Chondrocyte (in vitro differentiated cells): Measurements from ENCODE around the gene STAC2. TPM values are rescaled to one million over a fixed set of nuclear protein-coding genes. Genes with fewer than 3 reads are reported as not detected.

Source experiments
- DNase-seq: peaks from one replicate; pipeline ENCODE4 v3.0.0; 2021; ENCODE audit warnings: mixed read lengths, low spot score
- H3K27ac Mint-ChIP-seq: one replicate; pipeline ENCODE4 v1.8.0; 2021; ENCODE audit warnings: mild to moderate bottlenecking, moderate library complexity, mixed read lengths; ENCODE audit not compliant: unreplicated experiment
- H3K27me3 Mint-ChIP-seq: 2 replicates; pipeline ENCODE4 v1.8.0; 2021; ENCODE audit warnings: low read depth, mixed read lengths
- H3K36me3 Mint-ChIP-seq: 2 replicates; pipeline ENCODE4 v1.8.0; 2021; ENCODE audit warnings: low read depth, mixed read lengths
- H3K4me1 Mint-ChIP-seq: 2 replicates; pipeline ENCODE4 v1.8.0; 2021; ENCODE audit warnings: low read depth, mild to moderate bottlenecking, mixed read lengths
- H3K4me3 Mint-ChIP-seq: one replicate; pipeline ENCODE4 v1.8.0; 2021; ENCODE audit warnings: mild to moderate bottlenecking, moderate library complexity, mixed read lengths; ENCODE audit not compliant: unreplicated experiment
- H3K9me3 Mint-ChIP-seq: 2 replicates; pipeline ENCODE4 v1.8.0; 2021; ENCODE audit warnings: low read depth, mixed read lengths
- total RNA-seq: library from RNA; stranded (reverse); gene quantifications from 3 replicates; pipeline ENCODE4 v1.2.1, GENCODE V29; 2021
- TF ChIP-seq, protein P1 (sequence below): fragments of 200-600 bp; sonication (generic); IDR thresholded peaks from 2 replicates; pipeline ENCODE4 v1.5.0; 2021; ENCODE audit warnings: antibody characterized with exemption, mild to moderate bottlenecking, moderate library complexity

The STAC2 gene
- total RNA-seq, 1 donor from 2014 or later: 0.35 TPM

DNA sequence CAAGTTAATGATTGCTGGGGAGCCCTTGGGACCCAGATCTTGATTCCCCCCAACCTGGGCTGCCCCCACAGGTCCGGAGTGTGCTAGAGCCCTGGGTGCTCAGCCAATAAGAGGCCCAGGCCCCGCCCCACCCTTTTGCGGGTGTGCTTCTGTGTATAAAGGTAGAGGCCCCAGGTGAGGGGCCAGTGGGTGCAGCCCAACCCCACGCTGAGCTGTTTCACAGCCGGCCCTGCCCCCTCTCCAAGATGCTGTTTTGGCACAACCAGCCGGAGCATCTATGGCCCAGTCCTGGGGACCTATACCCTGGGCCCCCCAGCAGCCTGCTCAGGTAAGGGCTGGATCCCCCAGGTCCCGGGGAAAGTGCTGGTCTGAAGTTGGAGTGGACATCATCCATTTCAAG is 11.8 kb upstream of the STAC2 start:
- H3K27ac Mint-ChIP-seq: no peak overlapping the region
- TF ChIP-seq, protein P1, sequence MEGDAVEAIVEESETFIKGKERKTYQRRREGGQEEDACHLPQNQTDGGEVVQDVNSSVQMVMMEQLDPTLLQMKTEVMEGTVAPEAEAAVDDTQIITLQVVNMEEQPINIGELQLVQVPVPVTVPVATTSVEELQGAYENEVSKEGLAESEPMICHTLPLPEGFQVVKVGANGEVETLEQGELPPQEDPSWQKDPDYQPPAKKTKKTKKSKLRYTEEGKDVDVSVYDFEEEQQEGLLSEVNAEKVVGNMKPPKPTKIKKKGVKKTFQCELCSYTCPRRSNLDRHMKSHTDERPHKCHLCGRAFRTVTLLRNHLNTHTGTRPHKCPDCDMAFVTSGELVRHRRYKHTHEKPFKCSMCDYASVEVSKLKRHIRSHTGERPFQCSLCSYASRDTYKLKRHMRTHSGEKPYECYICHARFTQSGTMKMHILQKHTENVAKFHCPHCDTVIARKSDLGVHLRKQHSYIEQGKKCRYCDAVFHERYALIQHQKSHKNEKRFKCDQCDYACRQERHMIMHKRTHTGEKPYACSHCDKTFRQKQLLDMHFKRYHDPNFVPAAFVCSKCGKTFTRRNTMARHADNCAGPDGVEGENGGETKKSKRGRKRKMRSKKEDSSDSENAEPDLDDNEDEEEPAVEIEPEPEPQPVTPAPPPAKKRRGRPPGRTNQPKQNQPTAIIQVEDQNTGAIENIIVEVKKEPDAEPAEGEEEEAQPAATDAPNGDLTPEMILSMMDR: no peak
- H3K36me3 Mint-ChIP-seq: no peaks in the 10 kb centered on the region
- no peak for DNase-seq
- peaks cover 5% of the 10 kb centered on the region for H3K27me3 Mint-ChIP-seq
- no peak overlapping the region for H3K4me3 Mint-ChIP-seq
- H3K9me3 Mint-ChIP-seq: no peaks in the 10 kb centered on the region
- peaks cover 14% of the 10 kb centered on the region for H3K4me1 Mint-ChIP-seq

DNA sequence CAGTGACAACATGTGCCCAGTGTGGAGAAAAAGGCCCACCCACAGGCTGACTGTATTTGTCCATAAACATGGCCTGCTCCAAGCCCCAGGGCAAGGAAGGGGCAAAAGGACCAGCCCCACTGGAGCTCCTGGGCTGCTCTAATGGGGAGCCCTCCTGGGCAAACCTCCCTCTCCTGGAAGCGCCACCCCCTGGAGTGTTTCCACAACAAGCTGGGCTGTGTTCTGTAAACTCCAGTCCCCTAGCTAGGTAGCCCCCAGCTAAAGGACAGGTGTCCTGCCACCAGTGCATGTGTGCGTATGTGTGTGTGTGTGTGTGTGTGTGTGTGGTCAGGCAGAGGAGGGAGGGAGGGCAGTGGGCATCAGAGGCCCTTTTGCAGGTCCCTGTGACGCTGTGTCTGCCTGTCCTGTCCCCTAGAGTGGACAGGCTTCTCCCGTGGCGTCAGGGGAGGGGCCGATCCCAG is 11.3 kb upstream of the STAC2 start:
- Mint-ChIP-seq H3K27ac (no peak overlapping the region), H3K9me3 (no peaks in the 10 kb centered on the region), H3K36me3 (no peaks in the 10 kb centered on the region), H3K27me3 (peaks cover 9% of the 10 kb centered on the region), H3K4me3 (no peak overlapping the region), H3K4me1 (peaks cover 17% of the 10 kb centered on the region)
- TF ChIP-seq, protein P1: no peak
- DNase-seq: no peak

- no peak for DNase-seq
- no peak overlapping the region for H3K27ac Mint-ChIP-seq
- H3K4me3 Mint-ChIP-seq: no peak overlapping the region
- H3K9me3 Mint-ChIP-seq: no peaks in the 10 kb centered on the region
- TF ChIP-seq, protein P1: no peak
- H3K27me3 Mint-ChIP-seq: peaks cover 9% of the 10 kb centered on the region
- H3K36me3 Mint-ChIP-seq: no peaks in the 10 kb centered on the region
- H3K4me1 Mint-ChIP-seq: peaks cover 23% of the 10 kb centered on the region
Observed at GRCh38 chr17:39236450-39236927, 10.7 kb upstream of the STAC2 start.

- Mint-ChIP-seq H3K9me3 (no peaks in the 10 kb centered on the region), H3K27ac (no peak overlapping the region), H3K4me3 (no peak overlapping the region), H3K36me3 (no peaks in the 10 kb centered on the region), H3K4me1 (peaks cover 26% of the 10 kb centered on the region), H3K27me3 (peaks cover 9% of the 10 kb centered on the region)
- TF ChIP-seq, protein P1: peak; percentile 82
- DNase-seq: peak; percentile 27
Observed at GRCh38 chr17:39235555-39236449, 10.1 kb upstream of the STAC2 start.

- Mint-ChIP-seq H3K27ac (no peak overlapping the region), H3K27me3 (peaks cover 5% of the 10 kb centered on the region), H3K36me3 (no peaks in the 10 kb centered on the region), H3K4me3 (peak overlapping the region; percentile 17), H3K4me1 (peaks cover 26% of the 10 kb centered on the region), H3K9me3 (no peaks in the 10 kb centered on the region)
- DNase-seq: no peak
- TF ChIP-seq, protein P1: peak; percentile 85
Observed at GRCh38 chr17:39231591-39232551, 6.1 kb upstream of the STAC2 start.
